ENCODE results near the gene RFT1.

RFT1 gene

GRCh38 chr3:53159156-53160060, 29.2 kb upstream of the RFT1 start:
- TF ChIP-seq CTCF (IDR thresholded peaks at IDR 0.05; ENCODE audit: low read length, missing control alignments): no peak
- no peak overlapping the region for H3K4me3 ChIP-seq (replicated peaks; ENCODE audit: low read depth, low read length)
- DNase-seq (ENCODE audit: low read depth): peak; percentile 50

GRCh38 chr3:53158765-53159155, 28.5 kb upstream of the RFT1 start:
- no peak for TF ChIP-seq CTCF (IDR thresholded peaks at IDR 0.05; ENCODE audit: low read length, missing control alignments)
- no peak overlapping the region for H3K4me3 ChIP-seq (replicated peaks; ENCODE audit: low read depth, low read length)
- DNase-seq (ENCODE audit: low read depth): no peak

GRCh38 chr3:53157974-53158580, 27.8 kb upstream of the RFT1 start:
- TF ChIP-seq CTCF (IDR thresholded peaks at IDR 0.05; ENCODE audit: low read length, missing control alignments): no peak
- no peak for DNase-seq (ENCODE audit: low read depth)
- no peak overlapping the region for H3K4me3 ChIP-seq (replicated peaks; ENCODE audit: low read depth, low read length)

- H3K4me3 ChIP-seq (replicated peaks; ENCODE audit: low read depth, low read length): no peak overlapping the region
- TF ChIP-seq CTCF (IDR thresholded peaks at IDR 0.05; ENCODE audit: low read length, missing control alignments): no peak
- DNase-seq (ENCODE audit: low read depth): no peak
These were observed 26.2 kb upstream of the RFT1 start for GRCh38 chr3:53156368-53156834.

GRCh38 chr3:53155760-53156159, 25.5 kb upstream of the RFT1 start:
- H3K4me3 ChIP-seq (replicated peaks; ENCODE audit: low read depth, low read length): no peak overlapping the region
- TF ChIP-seq CTCF (IDR thresholded peaks at IDR 0.05; ENCODE audit: low read length, missing control alignments): no peak
- no peak for DNase-seq (ENCODE audit: low read depth)

GRCh38 chr3:53154881-53155285, 24.6 kb upstream of the RFT1 start:
- H3K4me3 ChIP-seq (replicated peaks; ENCODE audit: low read depth, low read length): no peak overlapping the region
- no peak for DNase-seq (ENCODE audit: low read depth)
- TF ChIP-seq CTCF (IDR thresholded peaks at IDR 0.05; ENCODE audit: low read length, missing control alignments): no peak

All from fibroblast of pulmonary artery (primary cell).